ENCODE results near the gene MIPEP.

The MIPEP gene

DNA sequence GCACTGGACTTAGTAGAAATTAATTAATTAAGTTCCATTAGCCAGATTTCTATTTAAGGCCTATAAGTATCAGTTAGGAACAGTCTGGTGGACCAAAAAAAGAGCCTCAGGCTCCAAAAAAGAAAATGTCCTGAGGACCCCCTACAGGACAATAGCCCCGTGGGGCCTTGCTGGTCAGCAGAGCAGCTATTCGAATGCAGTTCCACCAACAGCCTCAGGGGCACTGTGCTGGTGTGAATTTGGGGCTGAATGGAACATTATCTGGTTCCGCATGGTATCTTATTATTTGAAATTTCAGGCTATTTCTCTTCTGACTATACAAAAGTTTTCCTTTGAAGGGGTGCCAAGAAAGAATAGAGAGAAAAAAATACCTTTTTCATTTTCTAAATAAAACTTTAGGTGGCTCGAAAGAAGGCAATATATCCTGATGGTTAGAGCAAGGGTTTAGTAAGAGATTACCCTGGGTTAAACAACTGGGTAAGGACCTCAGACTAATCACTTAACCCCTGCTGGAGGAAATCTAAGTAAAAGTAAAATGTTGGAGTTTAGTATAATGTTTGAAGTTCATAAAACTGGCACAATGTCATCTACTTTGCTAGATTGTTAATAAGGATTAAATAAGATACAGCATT, 147.2 kb downstream of the MIPEP start:
- POLR2A ChIA-PET, result no interaction called here
- H3K9me3 ChIP-seq (ENCODE audit: control insufficient read depth, insufficient read depth, low read depth, low read length), result no peaks in the 10 kb centered on the region
- no peak overlapping the region for H3K27ac ChIP-seq (ENCODE audit: extremely low read depth, low read depth, low read length)
- TF ChIP-seq ZFP41 (tag by site-specific recombination; IDR thresholded peaks at IDR 0.05; ENCODE audit: borderline replicate concordance) (no peak), ZNF571 (tag by site-specific recombination; IDR thresholded peaks at IDR 0.05) (no peak), HOXA7 (CRISPR knock-in tag; IDR thresholded peaks at IDR 0.05; ENCODE audit: borderline replicate concordance) (no peak), ZNF157 (tag by site-specific recombination; IDR thresholded peaks at IDR 0.05) (no peak), ZNF555 (tag by site-specific recombination; conservative IDR thresholded peaks at IDR 0.05) (no peak), ZNF600 (tag by site-specific recombination; IDR thresholded peaks at IDR 0.05) (no peak), ZNF529 (tag by site-specific recombination; IDR thresholded peaks at IDR 0.05; ENCODE audit: insufficient replicate concordance) (no peak), ZNF132 (tag by site-specific recombination; IDR thresholded peaks at IDR 0.05; ENCODE audit: borderline replicate concordance) (no peak), BCL11A (tag by site-specific recombination; IDR thresholded peaks at IDR 0.05; ENCODE audit: low read depth) (no peak), ZNF792 (tag by site-specific recombination; IDR thresholded peaks at IDR 0.05) (no peak), ZNF521 (tag by site-specific recombination; IDR thresholded peaks at IDR 0.05) (no peak)
- TF ChIP-seq, protein P1, sequence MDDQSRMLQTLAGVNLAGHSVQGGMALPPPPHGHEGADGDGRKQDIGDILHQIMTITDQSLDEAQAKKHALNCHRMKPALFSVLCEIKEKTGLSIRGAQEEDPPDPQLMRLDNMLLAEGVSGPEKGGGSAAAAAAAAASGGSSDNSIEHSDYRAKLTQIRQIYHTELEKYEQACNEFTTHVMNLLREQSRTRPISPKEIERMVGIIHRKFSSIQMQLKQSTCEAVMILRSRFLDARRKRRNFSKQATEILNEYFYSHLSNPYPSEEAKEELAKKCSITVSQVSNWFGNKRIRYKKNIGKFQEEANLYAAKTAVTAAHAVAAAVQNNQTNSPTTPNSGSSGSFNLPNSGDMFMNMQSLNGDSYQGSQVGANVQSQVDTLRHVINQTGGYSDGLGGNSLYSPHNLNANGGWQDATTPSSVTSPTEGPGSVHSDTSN (CRISPR knock-in tag; IDR thresholded peaks at IDR 0.05), result no peak
- TF ChIP-seq, protein P2, sequence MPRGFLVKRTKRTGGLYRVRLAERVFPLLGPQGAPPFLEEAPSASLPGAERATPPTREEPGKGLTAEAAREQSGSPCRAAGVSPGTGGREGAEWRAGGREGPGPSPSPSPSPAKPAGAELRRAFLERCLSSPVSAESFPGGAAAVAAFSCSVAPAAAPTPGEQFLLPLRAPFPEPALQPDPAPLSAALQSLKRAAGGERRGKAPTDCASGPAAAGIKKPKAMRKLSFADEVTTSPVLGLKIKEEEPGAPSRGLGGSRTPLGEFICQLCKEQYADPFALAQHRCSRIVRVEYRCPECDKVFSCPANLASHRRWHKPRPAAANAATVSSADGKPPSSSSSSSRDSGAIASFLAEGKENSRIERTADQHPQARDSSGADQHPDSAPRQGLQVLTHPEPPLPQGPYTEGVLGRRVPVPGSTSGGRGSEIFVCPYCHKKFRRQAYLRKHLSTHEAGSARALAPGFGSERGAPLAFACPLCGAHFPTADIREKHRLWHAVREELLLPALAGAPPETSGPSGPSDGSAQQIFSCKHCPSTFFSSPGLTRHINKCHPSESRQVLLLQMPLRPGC (tag by site-specific recombination; IDR thresholded peaks at IDR 0.05), result no peak
- TF ChIP-seq, protein P3, sequence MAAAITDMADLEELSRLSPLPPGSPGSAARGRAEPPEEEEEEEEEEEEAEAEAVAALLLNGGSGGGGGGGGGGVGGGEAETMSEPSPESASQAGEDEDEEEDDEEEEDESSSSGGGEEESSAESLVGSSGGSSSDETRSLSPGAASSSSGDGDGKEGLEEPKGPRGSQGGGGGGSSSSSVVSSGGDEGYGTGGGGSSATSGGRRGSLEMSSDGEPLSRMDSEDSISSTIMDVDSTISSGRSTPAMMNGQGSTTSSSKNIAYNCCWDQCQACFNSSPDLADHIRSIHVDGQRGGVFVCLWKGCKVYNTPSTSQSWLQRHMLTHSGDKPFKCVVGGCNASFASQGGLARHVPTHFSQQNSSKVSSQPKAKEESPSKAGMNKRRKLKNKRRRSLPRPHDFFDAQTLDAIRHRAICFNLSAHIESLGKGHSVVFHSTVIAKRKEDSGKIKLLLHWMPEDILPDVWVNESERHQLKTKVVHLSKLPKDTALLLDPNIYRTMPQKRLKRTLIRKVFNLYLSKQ (tag by site-specific recombination; IDR thresholded peaks at IDR 0.05; ENCODE audit: borderline replicate concordance), result no peak
- TF ChIP-seq, protein P4, sequence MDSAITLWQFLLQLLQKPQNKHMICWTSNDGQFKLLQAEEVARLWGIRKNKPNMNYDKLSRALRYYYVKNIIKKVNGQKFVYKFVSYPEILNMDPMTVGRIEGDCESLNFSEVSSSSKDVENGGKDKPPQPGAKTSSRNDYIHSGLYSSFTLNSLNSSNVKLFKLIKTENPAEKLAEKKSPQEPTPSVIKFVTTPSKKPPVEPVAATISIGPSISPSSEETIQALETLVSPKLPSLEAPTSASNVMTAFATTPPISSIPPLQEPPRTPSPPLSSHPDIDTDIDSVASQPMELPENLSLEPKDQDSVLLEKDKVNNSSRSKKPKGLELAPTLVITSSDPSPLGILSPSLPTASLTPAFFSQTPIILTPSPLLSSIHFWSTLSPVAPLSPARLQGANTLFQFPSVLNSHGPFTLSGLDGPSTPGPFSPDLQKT (IDR thresholded peaks at IDR 0.05; ENCODE audit: borderline replicate concordance, low read depth, low read length), result no peak
- TF ChIP-seq, protein P5, sequence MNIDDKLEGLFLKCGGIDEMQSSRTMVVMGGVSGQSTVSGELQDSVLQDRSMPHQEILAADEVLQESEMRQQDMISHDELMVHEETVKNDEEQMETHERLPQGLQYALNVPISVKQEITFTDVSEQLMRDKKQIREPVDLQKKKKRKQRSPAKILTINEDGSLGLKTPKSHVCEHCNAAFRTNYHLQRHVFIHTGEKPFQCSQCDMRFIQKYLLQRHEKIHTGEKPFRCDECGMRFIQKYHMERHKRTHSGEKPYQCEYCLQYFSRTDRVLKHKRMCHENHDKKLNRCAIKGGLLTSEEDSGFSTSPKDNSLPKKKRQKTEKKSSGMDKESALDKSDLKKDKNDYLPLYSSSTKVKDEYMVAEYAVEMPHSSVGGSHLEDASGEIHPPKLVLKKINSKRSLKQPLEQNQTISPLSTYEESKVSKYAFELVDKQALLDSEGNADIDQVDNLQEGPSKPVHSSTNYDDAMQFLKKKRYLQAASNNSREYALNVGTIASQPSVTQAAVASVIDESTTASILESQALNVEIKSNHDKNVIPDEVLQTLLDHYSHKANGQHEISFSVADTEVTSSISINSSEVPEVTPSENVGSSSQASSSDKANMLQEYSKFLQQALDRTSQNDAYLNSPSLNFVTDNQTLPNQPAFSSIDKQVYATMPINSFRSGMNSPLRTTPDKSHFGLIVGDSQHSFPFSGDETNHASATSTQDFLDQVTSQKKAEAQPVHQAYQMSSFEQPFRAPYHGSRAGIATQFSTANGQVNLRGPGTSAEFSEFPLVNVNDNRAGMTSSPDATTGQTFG (tag by site-specific recombination; IDR thresholded peaks at IDR 0.05; ENCODE audit: borderline replicate concordance), result no peak
- H3K4me1 ChIP-seq (ENCODE audit: control insufficient read depth, insufficient read depth, low read length), result no peaks in the 10 kb centered on the region
- H3K36me3 ChIP-seq (ENCODE audit: control insufficient read depth in 2 of 2, insufficient read depth in 1 of 2, low read length in 2 of 2), result no peaks in the 10 kb centered on the region
- no peak overlapping the region for H3K4me3 ChIP-seq (ENCODE audit: low read depth, low read length)
- CTCF ChIA-PET, result interaction anchor here (0.5 to 2.2 kb wide), 9 partner anchors 8 to 274 kb away, joined by 3 to 6 read pairs (median 4); no protein-coding TSS in a partner anchor

DNA sequence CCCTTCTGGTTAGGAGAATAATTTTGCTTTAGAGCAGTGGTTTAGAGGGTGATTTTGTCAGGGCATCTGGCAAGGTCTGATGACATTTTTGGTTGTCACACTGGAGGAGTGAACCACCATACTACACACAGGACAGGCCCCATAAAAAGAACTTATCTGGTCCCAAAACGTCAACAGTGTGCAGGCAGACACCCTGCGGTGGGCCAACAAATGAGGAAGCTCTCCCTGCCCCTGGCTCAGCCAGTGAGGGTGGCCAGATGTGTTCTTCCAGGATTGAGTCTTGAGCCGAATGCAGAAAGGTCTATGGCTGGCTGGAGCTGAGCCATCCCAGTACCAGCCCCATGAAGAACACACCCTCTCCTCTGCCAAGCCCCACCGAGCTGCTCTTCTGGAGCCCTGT, 149.2 kb downstream of the MIPEP start:
- Histone ChIP-seq H3K4me1 (ENCODE audit: control insufficient read depth, insufficient read depth, low read length) (no peaks in the 10 kb centered on the region), H3K36me3 (ENCODE audit: control insufficient read depth in 2 of 2, insufficient read depth in 1 of 2, low read length in 2 of 2) (no peaks in the 10 kb centered on the region), H3K9me3 (ENCODE audit: control insufficient read depth, insufficient read depth, low read depth, low read length) (no peaks in the 10 kb centered on the region), H3K4me3 (ENCODE audit: low read depth, low read length) (no peak overlapping the region), H3K27ac (ENCODE audit: extremely low read depth, low read depth, low read length) (no peak overlapping the region)
- ChIA-PET POLR2A (no interaction called here), CTCF (interaction anchor here (0.6 to 1.3 kb wide), 3 partner anchors 9 to 661 kb away, joined by 3 to 5 read pairs (median 3); no protein-coding TSS in a partner anchor)
- TF ChIP-seq ZSCAN16 (tag by site-specific recombination; IDR thresholded peaks at IDR 0.05) (no peak), ZNF341 (tag by site-specific recombination; IDR thresholded peaks at IDR 0.05; ENCODE audit: low read depth) (no peak), KLF7 (tag by site-specific recombination; IDR thresholded peaks at IDR 0.05; ENCODE audit: borderline replicate concordance) (no peak), ZNF544 (tag by site-specific recombination; IDR thresholded peaks at IDR 0.05) (no peak)
- TF ChIP-seq, protein P6, sequence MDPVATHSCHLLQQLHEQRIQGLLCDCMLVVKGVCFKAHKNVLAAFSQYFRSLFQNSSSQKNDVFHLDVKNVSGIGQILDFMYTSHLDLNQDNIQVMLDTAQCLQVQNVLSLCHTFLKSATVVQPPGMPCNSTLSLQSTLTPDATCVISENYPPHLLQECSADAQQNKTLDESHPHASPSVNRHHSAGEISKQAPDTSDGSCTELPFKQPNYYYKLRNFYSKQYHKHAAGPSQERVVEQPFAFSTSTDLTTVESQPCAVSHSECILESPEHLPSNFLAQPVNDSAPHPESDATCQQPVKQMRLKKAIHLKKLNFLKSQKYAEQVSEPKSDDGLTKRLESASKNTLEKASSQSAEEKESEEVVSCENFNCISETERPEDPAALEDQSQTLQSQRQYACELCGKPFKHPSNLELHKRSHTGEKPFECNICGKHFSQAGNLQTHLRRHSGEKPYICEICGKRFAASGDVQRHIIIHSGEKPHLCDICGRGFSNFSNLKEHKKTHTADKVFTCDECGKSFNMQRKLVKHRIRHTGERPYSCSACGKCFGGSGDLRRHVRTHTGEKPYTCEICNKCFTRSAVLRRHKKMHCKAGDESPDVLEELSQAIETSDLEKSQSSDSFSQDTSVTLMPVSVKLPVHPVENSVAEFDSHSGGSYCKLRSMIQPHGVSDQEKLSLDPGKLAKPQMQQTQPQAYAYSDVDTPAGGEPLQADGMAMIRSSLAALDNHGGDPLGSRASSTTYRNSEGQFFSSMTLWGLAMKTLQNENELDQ (tag by site-specific recombination; IDR thresholded peaks at IDR 0.05; ENCODE audit: low read depth), result no peak
- TF ChIP-seq, protein P7, sequence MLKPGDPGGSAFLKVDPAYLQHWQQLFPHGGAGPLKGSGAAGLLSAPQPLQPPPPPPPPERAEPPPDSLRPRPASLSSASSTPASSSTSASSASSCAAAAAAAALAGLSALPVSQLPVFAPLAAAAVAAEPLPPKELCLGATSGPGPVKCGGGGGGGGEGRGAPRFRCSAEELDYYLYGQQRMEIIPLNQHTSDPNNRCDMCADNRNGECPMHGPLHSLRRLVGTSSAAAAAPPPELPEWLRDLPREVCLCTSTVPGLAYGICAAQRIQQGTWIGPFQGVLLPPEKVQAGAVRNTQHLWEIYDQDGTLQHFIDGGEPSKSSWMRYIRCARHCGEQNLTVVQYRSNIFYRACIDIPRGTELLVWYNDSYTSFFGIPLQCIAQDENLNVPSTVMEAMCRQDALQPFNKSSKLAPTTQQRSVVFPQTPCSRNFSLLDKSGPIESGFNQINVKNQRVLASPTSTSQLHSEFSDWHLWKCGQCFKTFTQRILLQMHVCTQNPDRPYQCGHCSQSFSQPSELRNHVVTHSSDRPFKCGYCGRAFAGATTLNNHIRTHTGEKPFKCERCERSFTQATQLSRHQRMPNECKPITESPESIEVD (tag by site-specific recombination; IDR thresholded peaks at IDR 0.05), result no peak

Data from HEK293 (cell line).